ENCODE data around the gene SLC26A6.

SLC26A6 gene

GRCh38 chr3:48597408-48597800 is 37.9 kb downstream of the SLC26A6 start:
- DNase-seq, result no peak

DNA sequence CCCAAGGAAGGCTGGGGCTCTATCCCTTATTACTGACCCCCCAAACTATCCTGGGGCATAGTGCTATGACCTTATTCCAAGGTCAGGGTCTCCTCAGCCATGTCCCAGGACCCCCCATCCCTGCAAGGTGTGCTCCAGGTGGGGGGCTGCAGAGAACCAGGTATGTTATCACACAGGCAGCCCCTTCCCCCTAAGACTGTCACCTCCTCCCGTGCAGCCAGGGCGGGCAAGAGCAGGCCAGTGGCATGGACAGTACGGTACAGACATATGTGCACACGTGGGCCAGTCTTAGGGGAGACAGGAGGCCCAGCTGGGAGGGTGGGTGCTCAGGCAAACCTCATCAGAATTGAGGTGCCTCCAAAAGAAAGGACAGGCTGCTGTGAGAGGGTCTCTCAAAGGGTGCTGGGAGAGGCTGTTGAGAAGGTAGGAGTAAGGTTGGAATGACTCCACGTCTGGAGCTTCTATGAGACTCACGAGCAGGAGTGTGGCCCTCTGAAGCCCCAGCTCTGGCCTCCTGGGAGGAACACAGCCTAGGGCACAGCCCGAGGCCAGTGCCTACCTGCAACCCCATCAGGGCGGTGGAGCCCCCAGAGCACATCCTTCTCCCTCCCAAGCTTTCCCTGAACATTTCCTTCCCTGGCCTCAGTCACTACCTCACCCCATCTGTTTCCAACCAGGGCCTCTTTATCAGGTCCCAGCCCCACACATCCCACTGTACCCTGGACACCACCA is 38.4 kb downstream of the SLC26A6 start:
- no peak for DNase-seq

GRCh38 chr3:48596157-48596556 is 39.1 kb downstream of the SLC26A6 start:
- no peak for DNase-seq

- DNase-seq, result no peak
These were observed 39.6 kb downstream of the SLC26A6 start for GRCh38 chr3:48595526-48596121.

- no peak for DNase-seq
These were observed 40.2 kb downstream of the SLC26A6 start, which contains the start of gene COL7A1 for GRCh38 chr3:48595075-48595525. Gene COL7A1 (minus strand): TSS chr3:48595329. CDS start chr3:48595159, 170 bp downstream.

- DNase-seq, result no peak
These were observed 40.7 kb downstream of the SLC26A6 start for GRCh38 chr3:48594417-48595049.

- DNase-seq, result no peak
These were observed 41.9 kb downstream of the SLC26A6 start for GRCh38 chr3:48593337-48593736.

GRCh38 chr3:48592519-48593087 is 42.7 kb downstream of the SLC26A6 start:
- no peak for DNase-seq

- no peak for DNase-seq
These were observed 43.3 kb downstream of the SLC26A6 start for GRCh38 chr3:48591886-48592518.

DNA sequence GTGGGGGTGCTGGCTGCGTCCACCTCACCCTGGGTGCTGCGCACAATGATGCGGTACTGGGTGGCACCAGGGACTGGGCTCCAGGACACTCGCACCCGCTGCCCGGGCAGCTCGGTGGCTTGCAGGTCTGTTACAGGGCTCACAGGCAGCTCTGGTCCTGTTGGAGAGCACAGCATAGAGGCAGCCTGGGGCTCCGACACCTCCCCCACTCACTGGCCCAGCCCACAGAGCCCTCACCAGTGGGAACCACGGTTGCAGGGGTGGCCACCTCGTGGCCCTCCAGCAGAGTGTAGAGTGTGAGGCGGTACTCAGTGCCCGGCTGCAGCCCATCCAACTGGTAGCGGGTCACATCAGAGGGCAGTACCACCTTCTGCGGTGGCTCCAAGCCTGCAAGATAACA is 43.8 kb downstream of the SLC26A6 start:
- no peak for DNase-seq

DNA sequence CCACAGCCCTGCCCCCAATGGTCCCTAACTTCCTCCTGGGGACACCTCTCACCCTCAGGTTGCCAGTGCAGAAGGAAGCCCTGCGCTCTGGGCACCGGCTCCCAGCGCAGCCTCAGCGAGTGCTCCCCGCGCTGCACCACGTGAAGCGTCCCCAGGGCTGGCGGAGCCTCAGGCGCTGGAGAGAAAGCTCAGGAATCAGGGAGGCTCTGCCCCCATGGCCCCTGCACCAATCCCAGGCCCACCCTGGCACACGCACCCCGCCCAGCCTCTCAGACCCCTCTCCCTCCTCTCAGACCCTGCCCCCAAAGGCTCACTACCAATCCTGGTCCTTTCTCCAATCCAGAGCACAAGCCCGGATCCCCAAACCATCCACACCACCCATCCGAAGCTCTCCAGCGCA is 47.0 kb downstream of the SLC26A6 start:
- no peak for DNase-seq

DNA sequence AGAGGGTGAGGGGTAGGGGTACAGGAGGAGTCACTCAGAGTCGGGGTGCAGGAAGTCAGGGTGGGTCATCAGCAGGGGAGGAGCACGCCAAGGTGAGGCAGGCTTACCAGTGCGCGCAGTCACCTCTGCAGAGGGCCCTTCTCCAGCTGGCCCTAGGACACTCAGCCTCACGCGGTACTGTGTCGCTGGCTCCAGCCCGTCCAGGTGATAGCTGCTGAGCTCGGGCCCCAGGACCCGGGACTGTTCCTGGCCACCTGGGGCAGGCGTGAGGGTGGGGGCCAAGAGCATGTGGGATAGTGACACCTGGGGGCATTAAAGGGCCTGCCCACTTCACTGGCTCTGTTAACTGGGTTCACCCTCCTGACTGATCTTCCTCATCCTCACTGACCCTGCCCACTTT is 47.6 kb downstream of the SLC26A6 start:
- no peak for DNase-seq

GRCh38 chr3:48585411-48585810 is 49.9 kb downstream of the SLC26A6 start:
- no peak for DNase-seq

DNA sequence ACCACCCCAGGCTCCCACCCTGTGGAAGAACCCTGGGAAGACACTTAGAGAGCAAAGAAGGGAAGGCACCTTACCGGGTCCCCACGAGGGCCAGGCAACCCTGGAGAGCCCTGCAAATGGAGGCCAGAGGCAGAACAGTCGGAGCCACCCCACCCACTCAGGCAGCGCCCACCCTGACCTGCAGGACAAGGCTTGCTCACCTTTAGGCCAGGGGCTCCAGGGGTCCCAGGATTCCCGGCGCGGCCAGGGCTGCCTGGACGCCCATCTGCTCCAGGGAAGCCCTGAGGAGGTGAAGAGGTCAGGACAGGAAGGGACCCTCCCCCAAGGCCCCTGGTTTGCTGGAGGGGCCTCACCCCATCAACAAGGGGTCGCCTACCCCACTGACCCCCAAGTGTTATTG is 50.4 kb downstream of the SLC26A6 start:
- no peak for DNase-seq

DNA sequence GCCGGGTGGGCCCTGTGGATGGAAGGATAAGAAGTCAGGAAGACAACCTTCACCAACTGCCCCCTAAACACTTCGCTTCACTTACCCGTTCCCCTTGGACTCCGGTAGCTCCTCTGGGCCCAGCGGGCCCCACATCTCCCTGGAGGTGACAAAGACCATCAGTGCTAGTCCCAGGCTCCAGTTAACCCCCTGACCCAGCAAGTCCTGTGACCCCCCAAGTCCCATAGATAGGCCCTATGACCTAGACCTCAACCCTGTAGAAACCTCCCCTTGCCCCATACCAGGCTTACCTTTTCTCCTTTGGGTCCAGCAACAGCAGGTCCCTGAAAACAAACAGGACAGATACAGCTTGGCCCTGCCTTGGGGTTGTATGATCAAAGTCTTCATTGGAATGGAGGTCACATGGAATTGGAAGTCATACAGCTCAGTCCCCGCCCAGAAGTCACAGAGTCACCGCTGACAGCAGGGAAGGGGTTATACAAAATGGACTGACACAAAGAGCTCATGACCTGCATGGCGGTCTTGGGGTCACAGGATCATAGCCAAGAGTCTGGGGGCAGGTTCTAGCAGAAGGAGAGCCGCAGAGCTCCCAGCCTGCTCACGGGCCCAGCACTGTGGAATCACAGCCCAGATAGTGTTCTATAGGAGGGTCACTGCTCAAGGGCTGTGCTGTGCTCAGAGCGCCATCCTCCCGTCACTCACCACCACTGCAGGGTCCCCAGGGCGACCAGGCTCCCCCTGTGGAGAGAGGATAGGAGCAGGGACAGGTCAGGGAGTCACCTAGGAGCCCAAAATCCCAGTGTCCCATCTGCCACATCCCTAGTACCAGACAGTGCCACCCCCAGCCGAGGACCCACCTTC is 53.4 kb downstream of the SLC26A6 start:
- DNase-seq, result no peak

DNA sequence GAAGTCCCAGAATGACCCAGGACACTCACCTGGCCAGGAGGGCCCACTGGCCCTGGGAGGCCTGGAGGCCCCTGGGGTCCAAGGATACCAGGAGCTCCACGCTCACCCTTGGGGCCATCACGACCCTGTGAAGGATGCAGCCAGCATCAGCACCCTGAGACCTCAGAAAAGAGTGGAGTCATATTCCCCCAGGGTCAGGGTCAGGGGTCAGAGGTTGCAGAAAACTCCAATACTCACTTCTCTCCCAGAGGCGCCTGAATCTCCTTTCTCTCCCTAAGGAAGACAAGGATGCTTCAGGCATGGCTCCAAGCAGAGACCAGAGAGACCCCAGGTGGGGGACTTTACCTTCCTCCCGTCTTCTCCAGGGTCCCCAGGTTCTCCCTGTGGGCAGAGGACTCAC is 58.6 kb downstream of the SLC26A6 start:
- no peak for DNase-seq
